Breast epithelium (tissue), 3 donors: ENCODE results near the gene COL4A4.

Source experiments
- CTCF ChIP-seq, 3 donors: fragments of 450-650 bp; IDR thresholded peaks; one replicate each; pipeline ENCODE4 v1.5.1; 2016 to 2017; ENCODE audit warnings: antibody characterized with exemption in 3 of 3, mild to moderate bottlenecking in 3 of 3, moderate library complexity in 3 of 3
- POLR2A ChIP-seq: fragments of 450-650 bp; IDR thresholded peaks from one replicate; pipeline ENCODE4 v1.6.1; 2016; ENCODE audit warnings: antibody characterized with exemption, mild to moderate bottlenecking, moderate library complexity
- POLR2AphosphoS5 ChIP-seq, 3 donors: sonication (generic); formaldehyde crosslinking; IDR thresholded peaks; one replicate each; pipeline ENCODE4 v1.6.1; 2017; ENCODE audit warnings: antibody characterized with exemption in 3 of 3

DNA sequence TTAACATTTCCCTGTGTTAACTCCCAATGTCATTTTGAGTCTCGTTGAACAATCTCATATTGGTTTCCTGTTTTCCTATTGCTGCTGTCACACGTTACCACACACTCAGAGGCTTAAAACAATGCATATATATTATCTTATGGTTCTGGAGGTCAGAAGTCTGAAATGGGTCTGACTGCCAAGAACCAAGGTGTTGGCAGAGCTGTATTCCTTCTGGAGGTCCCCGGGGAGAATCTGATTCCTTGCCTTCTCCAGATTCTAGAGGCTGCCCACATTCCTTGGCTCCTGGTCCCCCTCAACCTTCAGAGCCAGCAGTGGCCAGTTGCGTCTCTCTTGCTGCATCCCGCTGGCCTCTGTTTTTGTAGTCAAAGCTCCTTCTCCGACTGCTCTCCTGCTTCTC, 17.5 kb downstream of the COL4A4 start:
- TF ChIP-seq CTCF (IDR thresholded peaks at IDR 0.05) (no peak), POLR2A (no peak), POLR2AphosphoS5 (IDR thresholded peaks at IDR 0.05) (no peak)
